Gastroesophageal sphincter (tissue), 3 donors: ENCODE data around the gene AP2M1.

Experiments used
- CTCF ChIP-seq, 4 experiments: fragments of 200-600 bp in 2 of 4; fragments of 450-650 bp in 2 of 4; sonication (generic) in 1 of 4; IDR thresholded peaks; one replicate each; pipeline ENCODE4 v1.5.1; 2017 to 2019; ENCODE audit warnings: antibody characterized with exemption in 4 of 4, mild to moderate bottlenecking in 2 of 4, moderate library complexity in 2 of 4
- EP300 ChIP-seq: sonication (generic); formaldehyde crosslinking; IDR thresholded peaks from one replicate; pipeline ENCODE4 v1.6.1; 2017; ENCODE audit warnings: antibody characterized with exemption, mild to moderate bottlenecking
- POLR2A ChIP-seq, 2 donors: fragments of 450-650 bp; IDR thresholded peaks; one replicate each; pipeline ENCODE4 v1.6.1; 2017; ENCODE audit warnings: antibody characterized with exemption in 2 of 2, mild to moderate bottlenecking in 2 of 2, moderate library complexity in 1 of 2
- POLR2AphosphoS5 ChIP-seq: sonication (generic); formaldehyde crosslinking; IDR thresholded peaks from one replicate; pipeline ENCODE4 v1.6.1; 2017; ENCODE audit warnings: antibody characterized with exemption

- TF ChIP-seq CTCF (IDR thresholded peaks at IDR 0.05) (no peak), POLR2AphosphoS5 (no peak), POLR2A (IDR thresholded peaks at IDR 0.05) (no peak), EP300 (no peak)
These were observed 28.9 kb downstream of the AP2M1 start for GRCh38 chr3:184203526-184203925.
